HepG2 (cell line): ENCODE data around the gene PRXL2A. TPM values are rescaled to one million over a fixed set of nuclear protein-coding genes. Genes with fewer than 3 reads are reported as not detected.

ENCODE experiments used
- ATAC-seq: fragments of 200-7000 bp; cut with Tn5 transposase; 3 replicates; pipeline ENCODE4 v1.9.1; 2020; ENCODE audit warnings: mild to moderate bottlenecking, moderate library complexity
- BruUV-seq: library from RNA; stranded (reverse); fragments of 400-500 nt; replicated peaks from 2 replicates; lab custom pipeline; 2021; lab: Mats Ljungman, UMichigan
- CTCF ChIA-PET: fragments of 300-600 bp; formaldehyde crosslinking; extraction: SDS; loops from one replicate; lab custom pipeline; 2021; ENCODE audit warnings: low total read pairs, inconsistent platforms, low intra/inter-chr PET ratio; lab: Yijun Ruan, JAX
- POLR2A ChIA-PET: fragments of 350-600 bp; sonication (Branson Sonifier 250); formaldehyde crosslinking; loops from one replicate; lab custom pipeline; 2020; ENCODE audit warnings: antibody characterized with exemption, inconsistent platforms; lab: Yijun Ruan, JAX
- DNase-seq: peaks from one replicate; pipeline ENCODE4 v3.0.0-alpha.2; 2015; ENCODE audit warnings: low spot score
- FAIRE-seq: peaks from 3 replicates; lab custom pipeline; 2011; peaks lifted over from hg19 to GRCh38; lab: Jason Lieb, UNC
- H2AFZ ChIP-seq: one replicate; pipeline ENCODE4 v1.6.1; 2011; ENCODE audit warnings: low read length, inconsistent platforms
- H3K27ac ChIP-seq: fragments of 300-600 bp; 3 replicates; pipeline ENCODE4 v1.8.0; 2011; ENCODE audit warnings: mixed run types, mild to moderate bottlenecking, mixed read lengths, low read length, inconsistent platforms; ENCODE audit not compliant: insufficient read depth; ENCODE audit errors: extremely low read length
- H3K27me3 ChIP-seq, 2 experiments: fragments of 200-600 bp in 1 of 2; 2 replicates in 1 of 2; 3 replicates in 1 of 2; pipeline versions ENCODE4 v1.6.0 to v1.8.0; 2011; ENCODE audit warnings: low read length in 2 of 2, mild to moderate bottlenecking in 2 of 2, moderate library complexity in 2 of 2, inconsistent platforms in 1 of 2; ENCODE audit not compliant: insufficient read depth in 2 of 2, control insufficient read depth in 1 of 2
- H3K36me3 ChIP-seq, 2 experiments: fragments of 200-600 bp in 1 of 2; replicated peaks in 1 of 2; 2 replicates in 1 of 2; 3 replicates in 1 of 2; pipeline versions ENCODE4 v1.5.1 to v1.8.0; 2011; ENCODE audit warnings: low read length in 2 of 2, inconsistent platforms in 1 of 2; ENCODE audit not compliant: insufficient read depth in 2 of 2, control insufficient read depth in 1 of 2
- H3K4me1 ChIP-seq: 2 replicates; pipeline ENCODE4 v1.5.1; 2012; ENCODE audit warnings: low read length, inconsistent platforms; ENCODE audit not compliant: insufficient read depth
- H3K4me2 ChIP-seq: 2 replicates; pipeline ENCODE4 v1.6.0; 2011; ENCODE audit warnings: low read depth, low read length, inconsistent platforms
- H3K4me3 ChIP-seq, 3 experiments: fragments of 200-600 bp in 1 of 3; sonication (generic), shearing (Covaris generic) in 1 of 3; replicated peaks in 1 of 3; 2 replicates each; pipeline ENCODE4 v1.5.1; 2011 to 2016; ENCODE audit warnings: low read length in 3 of 3, inconsistent platforms in 2 of 3, low read depth in 2 of 3, mild to moderate bottlenecking in 2 of 3, control low read depth in 1 of 3, mixed read lengths in 1 of 3; ENCODE audit not compliant: insufficient read depth in 1 of 3
- H3K79me2 ChIP-seq: one replicate; pipeline ENCODE4 v1.6.1; 2011; ENCODE audit warnings: low read length, inconsistent platforms; ENCODE audit not compliant: insufficient read depth
- H3K9ac ChIP-seq: 2 replicates; pipeline ENCODE4 v1.6.0; 2011; ENCODE audit warnings: mild to moderate bottlenecking, low read depth, low read length, inconsistent platforms; ENCODE audit not compliant: insufficient read depth
- H3K9me3 ChIP-seq: 2 replicates; pipeline ENCODE4 v1.5.1; 2012; ENCODE audit warnings: mild to moderate bottlenecking, low read length
- H4K20me1 ChIP-seq: 2 replicates; pipeline ENCODE4 v1.6.0; 2011; ENCODE audit warnings: inconsistent platforms, mild to moderate bottlenecking, low read length, moderate library complexity; ENCODE audit not compliant: insufficient read depth
- AHR ChIP-seq: IDR thresholded peaks from 2 replicates; pipeline ENCODE4 v1.6.1; 2018; ENCODE audit warnings: missing genetic modification reagents, missing compliant biosample characterization
- ATRX ChIP-seq: sonication (generic); formaldehyde crosslinking; IDR thresholded peaks from 2 replicates; pipeline ENCODE4 v1.4.0; 2020; ENCODE audit warnings: missing genetic modification reagents, borderline replicate concordance
- FOXK2 ChIP-seq: fragments of 450-650 bp; IDR thresholded peaks from 2 replicates; pipeline ENCODE4 v1.6.1; 2016
- KDM5B ChIP-seq: sonication (generic); formaldehyde crosslinking; IDR thresholded peaks from 2 replicates; pipeline ENCODE4 v1.4.0; 2020; ENCODE audit warnings: missing genetic modification reagents, mild to moderate bottlenecking, borderline replicate concordance
- NR2F1 ChIP-seq, 2 experiments: fragments of 450-650 bp in 1 of 2; formaldehyde crosslinking in 1 of 2; IDR thresholded peaks; 2 replicates each; pipeline versions ENCODE4 v1.5.0 to v1.6.1; 2016 to 2020; ENCODE audit warnings: mild to moderate bottlenecking in 1 of 2, missing compliant biosample characterization in 1 of 2, missing genetic modification reagents in 1 of 2, moderate library complexity in 1 of 2
- PAX8 ChIP-seq: sonication (generic); formaldehyde crosslinking; IDR thresholded peaks from 2 replicates; pipeline ENCODE4 v1.8.0; 2022; ENCODE audit warnings: mild to moderate bottlenecking, missing genetic modification reagents, borderline replicate concordance
- PRPF4 ChIP-seq: fragments of 200-400 bp; formaldehyde crosslinking; IDR thresholded peaks from 2 replicates; pipeline ENCODE4 v1.6.1; 2016; ENCODE audit warnings: low read length, low read depth; ENCODE audit not compliant: poor library complexity, severe bottlenecking
- RORA ChIP-seq: sonication (generic); formaldehyde crosslinking; IDR thresholded peaks from 2 replicates; pipeline ENCODE4 v1.5.0; 2020; ENCODE audit warnings: mild to moderate bottlenecking, missing genetic modification reagents, moderate library complexity
- SIN3A ChIP-seq: IDR thresholded peaks from 2 replicates; pipeline ENCODE4 v1.6.1; 2011; ENCODE audit warnings: low read depth, mild to moderate bottlenecking, control low read depth, low read length, borderline replicate concordance
- SP140L ChIP-seq: sonication (generic); formaldehyde crosslinking; IDR thresholded peaks from 2 replicates; pipeline ENCODE4 v1.4.0; 2020; ENCODE audit warnings: missing genetic modification reagents, borderline replicate concordance
- YY1 ChIP-seq: IDR thresholded peaks from 2 replicates; pipeline ENCODE4 v1.6.1; 2011; ENCODE audit warnings: low read length, low read depth, moderate library complexity, mild to moderate bottlenecking; ENCODE audit not compliant: insufficient read depth, insufficient replicate concordance
- ZBTB3 ChIP-seq: sonication (generic); formaldehyde crosslinking; IDR thresholded peaks from 2 replicates; pipeline ENCODE4 v1.4.0; 2020; ENCODE audit warnings: low read depth, mild to moderate bottlenecking, moderate library complexity, missing genetic modification reagents, borderline replicate concordance
- ZFY ChIP-seq: sonication (generic); formaldehyde crosslinking; IDR thresholded peaks from 2 replicates; pipeline ENCODE4 v1.4.0; 2020; ENCODE audit warnings: missing genetic modification reagents
- ZNF12 ChIP-seq: sonication (generic); formaldehyde crosslinking; IDR thresholded peaks from 2 replicates; pipeline ENCODE4 v1.5.0; 2020; ENCODE audit warnings: missing genetic modification reagents
- ZNF207 ChIP-seq: fragments of 450-650 bp; IDR thresholded peaks from 2 replicates; pipeline ENCODE4 v1.6.1; 2016; ENCODE audit warnings: antibody characterized with exemption, borderline replicate concordance
- ZNF678 ChIP-seq: sonication (generic); formaldehyde crosslinking; IDR thresholded peaks from 2 replicates; pipeline ENCODE4 v1.4.0; 2020; ENCODE audit warnings: mild to moderate bottlenecking, missing genetic modification reagents
- ZNF879 ChIP-seq: sonication (generic); formaldehyde crosslinking; IDR thresholded peaks from 2 replicates; pipeline ENCODE4 v1.8.1; 2023; ENCODE audit warnings: missing genetic modification reagents
- WGBS: methylation state at CpG from one replicate; pipeline ENCODE4 v1.1.6; 2017; ENCODE audit warnings: low lambda C conversion rate; 5-methylcytosine and 5-hydroxymethylcytosine counted together
- in situ Hi-C: cut with HindIII; loops from 2 replicates; pipeline ENCODE4 v1.10.0; 2017; ENCODE audit warnings: low pct_unique_long_range_greater_than_20kb; ENCODE audit not compliant: extremely low pct_ligation_motif_present
- intact Hi-C: fragments of 100-400 bp; cut with micrococcal nuclease; formaldehyde crosslinking; loops from one replicate; pipeline ENCODE4 v1.10.0; 2022; ENCODE audit not compliant: unreplicated experiment
- polyA plus RNA-seq, 8 experiments: library from polyadenylated mRNA; depleted of rRNA in 3 of 8; stranded (reverse) in 7 of 8; unstranded in 1 of 8; fragments of >200 nt; fragmentation: Illumina TruSeq in 4 of 8; extraction: Trizol in 4 of 8; gene quantifications; 2 replicates each; pipeline versions ENCODE4 v1.2.1 to v1.2.3, GENCODE V29; 2011 to 2016; ENCODE audit warnings: low read depth in 4 of 8, missing spikeins in 1 of 8, mixed read lengths in 1 of 8; ENCODE audit not compliant: insufficient read depth in 1 of 8
- total RNA-seq, 5 experiments: library from RNA; depleted of rRNA; stranded (reverse); fragments of >200 nt; fragmentation: Illumina TruSeq; extraction: Trizol; gene quantifications; 2 replicates each; pipeline ENCODE4 v1.2.3, GENCODE V29; 2016; ENCODE audit warnings: low read depth in 1 of 5
- TF ChIP-seq, protein P1 (sequence below): sonication (generic); formaldehyde crosslinking; IDR thresholded peaks from 2 replicates; pipeline ENCODE4 v1.5.0; 2020; ENCODE audit warnings: missing genetic modification reagents
- TF ChIP-seq, protein P2 (sequence below): sonication (generic); formaldehyde crosslinking; IDR thresholded peaks from 2 replicates; pipeline ENCODE4 v1.5.0; 2020; ENCODE audit warnings: mild to moderate bottlenecking, missing genetic modification reagents, moderate library complexity
- TF ChIP-seq, protein P3 (sequence below): sonication (generic); formaldehyde crosslinking; IDR thresholded peaks from 2 replicates; pipeline ENCODE4 v1.9.0; 2022; ENCODE audit warnings: missing genetic modification reagents, mild to moderate bottlenecking, borderline replicate concordance

PRXL2A gene
- total and polyA plus RNA-seq, 2 of the 13 experiments (the other 11 are each of a cell fraction or from before 2014, with no cell fraction given), result 43.9 to 79.9 TPM

DNA sequence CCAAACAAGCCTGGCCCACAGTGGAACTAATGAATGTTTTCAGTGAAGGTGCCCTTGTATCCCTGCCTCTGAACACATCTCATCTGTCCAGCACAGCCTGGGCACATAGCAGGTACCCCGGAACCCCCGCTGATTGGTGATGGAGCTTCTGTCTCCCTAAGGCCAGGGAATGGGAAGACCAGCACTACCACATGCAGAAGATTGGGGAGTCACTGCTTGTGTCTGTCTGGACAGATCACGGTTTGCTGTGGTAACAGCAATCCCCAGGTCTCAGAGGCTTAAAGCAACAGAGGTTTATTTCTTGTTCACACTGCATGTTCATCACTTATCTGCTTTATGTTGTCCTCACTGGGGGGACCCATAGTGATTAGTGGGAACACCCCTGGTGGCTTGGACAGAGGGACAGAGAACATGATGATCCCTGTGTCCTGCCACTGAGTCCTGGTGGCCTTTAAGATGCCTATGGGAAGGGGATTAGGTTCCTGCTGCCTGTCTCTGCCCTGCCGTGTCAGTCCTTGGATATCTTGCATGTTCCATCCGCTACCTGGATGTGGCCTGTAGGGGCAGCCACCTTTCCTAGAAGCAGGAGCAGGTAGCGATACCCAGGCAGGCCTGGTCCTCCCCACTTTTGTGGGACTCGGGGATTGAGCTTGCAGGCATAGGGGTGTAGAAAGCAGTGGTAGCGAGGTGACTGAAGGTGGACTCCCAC is 49.4 kb downstream of the PRXL2A start:
- H3K27me3 ChIP-seq, result no peaks in the 10 kb centered on the region; a peak in 1 of 5 replicates
- CTCF ChIA-PET, result no interaction called here
- no peak overlapping the region for H3K27ac ChIP-seq
- H3K9ac ChIP-seq, result no peak overlapping the region; the same call in 1 of the 2 replicates
- H3K4me2 ChIP-seq, result peak overlapping the region; percentile 54
- ATAC-seq, result peak; percentile 16; the same call in 1 of the 3 replicates
- no peak overlapping the region for H2AFZ ChIP-seq
- peaks cover 81% of the 10 kb centered on the region for H3K79me2 ChIP-seq
- H3K4me3 ChIP-seq, result peak overlapping the region in 2 of 3 experiments; percentile 13 to 20; a peak in 3 of 6 replicates
- H3K4me1 ChIP-seq, result peaks cover 85% of the 10 kb centered on the region
- H3K9me3 ChIP-seq, result no peaks in the 10 kb centered on the region
- no TSS peak for BruUV-seq
- H3K36me3 ChIP-seq, result peaks cover under 1% of the 10 kb centered on the region in 2 experiments; a peak in 2 of 5 replicates
- peak; percentile 33 for DNase-seq
- peak; percentile 43 for FAIRE-seq
- H4K20me1 ChIP-seq, result peaks cover 30% of the 10 kb centered on the region
- POLR2A ChIA-PET, result interaction anchor here (2.0 kb wide), 1 partner anchor 48 kb away, joined by 9 read pairs; no protein-coding TSS in a partner anchor
- intact Hi-C loops, result no loop called here
- in situ Hi-C loops, result loop anchor here (5.0 kb wide), 1 partner anchor 45 kb away; no protein-coding TSS in a partner anchor
- WGBS, result 92% methylated on average over 6 of the region's 8 CpGs
- TF ChIP-seq, protein P1, sequence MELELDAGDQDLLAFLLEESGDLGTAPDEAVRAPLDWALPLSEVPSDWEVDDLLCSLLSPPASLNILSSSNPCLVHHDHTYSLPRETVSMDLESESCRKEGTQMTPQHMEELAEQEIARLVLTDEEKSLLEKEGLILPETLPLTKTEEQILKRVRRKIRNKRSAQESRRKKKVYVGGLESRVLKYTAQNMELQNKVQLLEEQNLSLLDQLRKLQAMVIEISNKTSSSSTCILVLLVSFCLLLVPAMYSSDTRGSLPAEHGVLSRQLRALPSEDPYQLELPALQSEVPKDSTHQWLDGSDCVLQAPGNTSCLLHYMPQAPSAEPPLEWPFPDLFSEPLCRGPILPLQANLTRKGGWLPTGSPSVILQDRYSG, result no peak
- TF ChIP-seq NR2F1 (CRISPR knock-in tag; IDR thresholded peaks at IDR 0.05), result no peak
- no peak for TF ChIP-seq YY1
- no peak for TF ChIP-seq ZNF207
- TF ChIP-seq ZNF12, result peak; percentile 96
- no peak for TF ChIP-seq AHR
- TF ChIP-seq, protein P2, sequence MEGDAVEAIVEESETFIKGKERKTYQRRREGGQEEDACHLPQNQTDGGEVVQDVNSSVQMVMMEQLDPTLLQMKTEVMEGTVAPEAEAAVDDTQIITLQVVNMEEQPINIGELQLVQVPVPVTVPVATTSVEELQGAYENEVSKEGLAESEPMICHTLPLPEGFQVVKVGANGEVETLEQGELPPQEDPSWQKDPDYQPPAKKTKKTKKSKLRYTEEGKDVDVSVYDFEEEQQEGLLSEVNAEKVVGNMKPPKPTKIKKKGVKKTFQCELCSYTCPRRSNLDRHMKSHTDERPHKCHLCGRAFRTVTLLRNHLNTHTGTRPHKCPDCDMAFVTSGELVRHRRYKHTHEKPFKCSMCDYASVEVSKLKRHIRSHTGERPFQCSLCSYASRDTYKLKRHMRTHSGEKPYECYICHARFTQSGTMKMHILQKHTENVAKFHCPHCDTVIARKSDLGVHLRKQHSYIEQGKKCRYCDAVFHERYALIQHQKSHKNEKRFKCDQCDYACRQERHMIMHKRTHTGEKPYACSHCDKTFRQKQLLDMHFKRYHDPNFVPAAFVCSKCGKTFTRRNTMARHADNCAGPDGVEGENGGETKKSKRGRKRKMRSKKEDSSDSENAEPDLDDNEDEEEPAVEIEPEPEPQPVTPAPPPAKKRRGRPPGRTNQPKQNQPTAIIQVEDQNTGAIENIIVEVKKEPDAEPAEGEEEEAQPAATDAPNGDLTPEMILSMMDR (CRISPR knock-in tag), result peak; percentile 45
- no peak for TF ChIP-seq PRPF4
- TF ChIP-seq ATRX, result no peak
- TF ChIP-seq ZNF879 (CRISPR knock-in tag), result no peak
- TF ChIP-seq SIN3A, result no peak
- TF ChIP-seq ZBTB3 (CRISPR knock-in tag), result no peak
- TF ChIP-seq SP140L (CRISPR knock-in tag), result no peak
- TF ChIP-seq FOXK2, result no peak
- TF ChIP-seq, protein P3, sequence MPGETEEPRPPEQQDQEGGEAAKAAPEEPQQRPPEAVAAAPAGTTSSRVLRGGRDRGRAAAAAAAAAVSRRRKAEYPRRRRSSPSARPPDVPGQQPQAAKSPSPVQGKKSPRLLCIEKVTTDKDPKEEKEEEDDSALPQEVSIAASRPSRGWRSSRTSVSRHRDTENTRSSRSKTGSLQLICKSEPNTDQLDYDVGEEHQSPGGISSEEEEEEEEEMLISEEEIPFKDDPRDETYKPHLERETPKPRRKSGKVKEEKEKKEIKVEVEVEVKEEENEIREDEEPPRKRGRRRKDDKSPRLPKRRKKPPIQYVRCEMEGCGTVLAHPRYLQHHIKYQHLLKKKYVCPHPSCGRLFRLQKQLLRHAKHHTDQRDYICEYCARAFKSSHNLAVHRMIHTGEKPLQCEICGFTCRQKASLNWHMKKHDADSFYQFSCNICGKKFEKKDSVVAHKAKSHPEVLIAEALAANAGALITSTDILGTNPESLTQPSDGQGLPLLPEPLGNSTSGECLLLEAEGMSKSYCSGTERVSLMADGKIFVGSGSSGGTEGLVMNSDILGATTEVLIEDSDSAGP, result 0 out of 2 replicates have a peak, but pooled peaks have one; percentile 27
- 0 out of 2 replicates have a peak, but pooled peaks have one; percentile 25 for TF ChIP-seq KDM5B (CRISPR knock-in tag)
- TF ChIP-seq ZFY (CRISPR knock-in tag), result peak; percentile 36; the same call in 1 of the 2 replicates
- no peak for TF ChIP-seq ZNF678 (CRISPR knock-in tag)
- TF ChIP-seq PAX8 (CRISPR knock-in tag), result no peak
- TF ChIP-seq RORA (CRISPR knock-in tag), result no peak
